Astrocyte of the spinal cord (primary cell): ENCODE data around the gene ATP2A1.

Experiments
- DNase-seq: peaks from one replicate; pipeline ENCODE4 v3.0.0; 2011; ENCODE audit warnings: low read depth, low spot score
- H3K4me3 ChIP-seq: 2 replicates; pipeline ENCODE4 v1.5.1; 2011; ENCODE audit warnings: low read depth, mild to moderate bottlenecking, low read length, moderate library complexity
- in situ Hi-C: cut with HindIII; loops from 2 replicates; pipeline ENCODE4 v1.10.0; 2017; ENCODE audit warnings: low sequenced_read_pairs
- TF ChIP-seq, protein P1 (sequence below): IDR thresholded peaks from 2 replicates; pipeline ENCODE4 v1.5.1; 2012; ENCODE audit warnings: low read depth, mild to moderate bottlenecking, low read length, inconsistent platforms

Gene ATP2A1

DNA sequence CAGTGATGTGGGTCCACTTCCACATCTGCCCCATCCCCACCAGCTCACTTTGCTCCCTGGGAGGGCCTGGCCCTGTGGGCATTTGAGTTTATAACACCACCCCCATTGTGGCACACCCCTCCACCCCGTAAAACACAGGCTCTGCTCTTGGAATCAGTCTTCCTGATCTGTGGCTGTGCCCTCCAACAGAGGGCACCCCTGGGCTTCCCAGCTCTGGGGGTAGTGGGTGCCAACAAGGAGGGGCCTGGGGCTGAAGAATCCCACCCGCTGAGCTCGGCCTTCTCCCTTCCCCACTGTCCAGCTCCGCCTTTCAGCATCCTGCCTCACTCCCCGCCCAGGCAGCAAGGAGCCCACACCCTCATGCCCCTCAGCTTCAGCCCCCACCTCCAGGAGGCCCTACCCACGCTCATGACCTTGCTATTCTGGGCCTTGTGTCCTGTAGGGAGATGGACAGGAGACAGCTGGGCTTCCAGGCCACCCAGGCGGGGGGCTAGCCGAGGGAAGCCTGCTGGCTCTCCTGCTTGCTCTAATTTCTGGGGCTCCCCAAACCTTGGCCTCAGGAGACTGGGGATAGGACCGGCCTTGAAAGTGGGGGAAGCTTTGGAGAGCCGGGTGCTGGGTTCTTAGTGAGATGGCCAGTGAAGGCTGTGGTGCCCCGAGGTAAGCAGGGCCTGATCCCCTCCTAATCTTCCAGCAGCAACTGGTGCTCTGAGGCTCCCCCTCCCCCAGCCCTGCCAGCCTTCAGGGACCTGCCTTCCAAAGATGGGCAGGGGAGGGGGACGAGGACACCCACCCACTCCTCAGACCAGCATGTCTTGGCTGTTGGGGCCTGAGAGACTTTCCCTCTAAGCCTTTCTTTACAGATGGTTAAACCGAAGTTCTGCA lies 2.9 kb upstream of the ATP2A1 start:
- DNase-seq, result no peak
- TF ChIP-seq, protein P1, sequence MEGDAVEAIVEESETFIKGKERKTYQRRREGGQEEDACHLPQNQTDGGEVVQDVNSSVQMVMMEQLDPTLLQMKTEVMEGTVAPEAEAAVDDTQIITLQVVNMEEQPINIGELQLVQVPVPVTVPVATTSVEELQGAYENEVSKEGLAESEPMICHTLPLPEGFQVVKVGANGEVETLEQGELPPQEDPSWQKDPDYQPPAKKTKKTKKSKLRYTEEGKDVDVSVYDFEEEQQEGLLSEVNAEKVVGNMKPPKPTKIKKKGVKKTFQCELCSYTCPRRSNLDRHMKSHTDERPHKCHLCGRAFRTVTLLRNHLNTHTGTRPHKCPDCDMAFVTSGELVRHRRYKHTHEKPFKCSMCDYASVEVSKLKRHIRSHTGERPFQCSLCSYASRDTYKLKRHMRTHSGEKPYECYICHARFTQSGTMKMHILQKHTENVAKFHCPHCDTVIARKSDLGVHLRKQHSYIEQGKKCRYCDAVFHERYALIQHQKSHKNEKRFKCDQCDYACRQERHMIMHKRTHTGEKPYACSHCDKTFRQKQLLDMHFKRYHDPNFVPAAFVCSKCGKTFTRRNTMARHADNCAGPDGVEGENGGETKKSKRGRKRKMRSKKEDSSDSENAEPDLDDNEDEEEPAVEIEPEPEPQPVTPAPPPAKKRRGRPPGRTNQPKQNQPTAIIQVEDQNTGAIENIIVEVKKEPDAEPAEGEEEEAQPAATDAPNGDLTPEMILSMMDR, result no peak
- in situ Hi-C loops, result no loop called here
- H3K4me3 ChIP-seq, result no peak overlapping the region

DNA sequence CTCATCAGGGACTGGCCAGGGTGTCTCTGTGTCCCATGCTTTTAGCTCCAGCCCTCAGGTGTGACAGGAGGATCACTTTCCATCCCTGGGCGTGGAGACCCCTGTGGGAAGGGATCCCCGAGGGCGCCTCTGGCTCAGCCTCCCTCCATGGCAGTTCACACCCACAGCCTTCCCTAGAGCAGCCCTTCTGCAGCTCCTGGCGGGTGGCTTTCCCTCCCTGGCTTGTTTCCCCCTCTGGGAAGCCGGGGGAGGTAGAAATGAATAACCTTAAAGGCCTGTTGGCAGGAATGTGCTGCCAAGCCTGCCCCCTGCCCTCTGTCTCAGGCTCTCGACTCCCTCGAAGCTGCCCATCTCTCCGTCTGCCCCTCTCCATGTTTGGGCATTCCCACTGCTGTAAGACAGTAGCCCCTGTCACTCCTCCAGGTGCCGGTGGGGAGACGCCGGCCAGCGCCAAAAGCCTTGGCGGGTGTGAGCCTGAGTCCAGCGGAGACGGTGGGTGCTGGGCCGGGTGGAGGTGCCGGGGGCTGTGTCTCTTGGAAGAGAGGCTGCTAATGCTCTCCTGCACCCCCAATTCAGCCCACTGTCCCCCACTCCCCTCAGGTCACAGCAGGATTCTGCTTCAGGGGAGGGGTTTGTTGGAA lies 2.1 kb upstream of the ATP2A1 start:
- no peak for DNase-seq
- H3K4me3 ChIP-seq, result no peak overlapping the region
- TF ChIP-seq, protein P1, result no peak
- in situ Hi-C loops, result no loop called here

DNA sequence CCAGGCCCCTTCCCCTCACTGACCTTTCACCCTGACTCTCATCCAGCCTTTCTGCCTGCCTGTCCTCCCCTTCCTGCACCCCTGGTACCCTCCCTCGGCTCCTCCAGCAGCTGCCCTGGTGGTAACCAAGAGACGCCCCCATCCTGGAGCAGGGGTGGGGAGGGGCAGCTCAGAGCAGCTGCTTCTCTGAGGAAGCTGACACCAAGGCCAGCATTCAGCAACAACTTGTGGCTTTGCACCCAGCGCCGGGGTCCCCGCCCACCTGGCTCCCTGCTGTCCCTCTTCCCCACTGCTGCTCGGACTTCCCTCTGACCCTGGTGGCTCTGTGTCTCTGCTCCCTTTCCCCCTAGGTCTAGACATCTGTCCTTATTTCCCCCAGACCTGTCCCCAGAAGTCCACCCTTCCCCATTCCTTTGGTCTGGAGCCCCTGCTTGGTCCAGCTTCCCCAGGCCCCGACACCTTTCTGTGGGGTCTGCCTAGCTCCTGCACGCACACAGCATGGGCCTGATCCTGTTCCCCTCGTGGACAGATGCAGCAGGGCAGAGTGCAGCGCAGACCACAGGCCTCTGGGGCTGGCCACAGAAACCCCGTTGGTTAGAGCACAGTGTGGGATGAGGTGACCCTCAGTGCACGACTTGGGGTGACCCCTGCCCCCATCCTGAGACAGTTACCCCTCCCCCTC lies 1.2 kb upstream of the ATP2A1 start:
- TF ChIP-seq, protein P1, result no peak
- in situ Hi-C loops, result no loop called here
- no peak overlapping the region for H3K4me3 ChIP-seq
- no peak for DNase-seq

DNA sequence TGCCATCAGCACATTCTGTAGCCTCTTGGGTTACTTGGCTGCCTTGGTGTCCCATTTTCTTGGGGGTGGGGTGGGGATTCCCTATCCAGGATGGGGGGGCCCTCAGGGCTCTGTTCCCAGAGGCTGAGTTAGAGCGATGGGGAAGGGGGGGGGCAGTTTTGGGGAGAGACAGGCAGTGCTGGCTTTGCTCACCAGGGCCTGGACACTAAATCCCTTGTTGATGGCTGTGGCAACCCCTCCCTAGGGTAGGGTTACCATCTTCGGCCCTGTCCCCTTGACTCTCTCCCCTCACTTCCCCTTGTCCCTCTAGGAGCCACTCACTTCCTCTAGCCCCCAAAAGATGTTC lies 660 bp upstream of the ATP2A1 start:
- TF ChIP-seq, protein P1, result no peak
- in situ Hi-C loops, result no loop called here
- no peak for DNase-seq
- no peak overlapping the region for H3K4me3 ChIP-seq

DNA sequence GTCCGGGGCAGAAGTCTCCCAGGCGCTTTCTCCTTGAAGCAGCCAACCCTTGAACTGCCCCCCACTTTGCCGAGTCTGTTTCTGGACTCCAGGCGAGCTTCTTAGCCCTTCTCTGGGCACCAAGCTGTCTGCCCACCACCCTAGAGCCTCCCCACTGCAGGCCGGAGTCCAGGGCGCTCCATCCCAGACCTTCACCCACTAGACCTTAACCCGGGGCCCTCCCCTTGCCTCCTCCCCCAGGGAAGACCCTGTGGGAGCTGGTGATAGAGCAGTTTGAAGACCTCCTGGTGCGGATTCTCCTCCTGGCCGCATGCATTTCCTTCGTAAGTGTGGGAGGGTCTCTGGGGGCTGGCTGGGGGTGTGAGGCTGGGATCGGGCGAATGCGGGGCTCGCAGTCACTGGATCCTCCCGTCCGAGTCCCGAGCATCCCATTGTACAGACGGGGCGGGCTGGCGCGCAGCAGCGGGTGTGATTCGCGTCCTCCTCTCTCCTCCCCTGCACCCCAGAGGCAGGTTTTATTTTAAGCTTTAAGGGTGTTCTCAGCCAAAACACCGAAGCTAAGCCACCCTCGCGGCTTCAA lies 1.1 kb downstream of the ATP2A1 start:
- peak overlapping the region; percentile 70 for H3K4me3 ChIP-seq
- in situ Hi-C loops, result no loop called here
- no peak for DNase-seq
- TF ChIP-seq, protein P1, result no peak

DNA sequence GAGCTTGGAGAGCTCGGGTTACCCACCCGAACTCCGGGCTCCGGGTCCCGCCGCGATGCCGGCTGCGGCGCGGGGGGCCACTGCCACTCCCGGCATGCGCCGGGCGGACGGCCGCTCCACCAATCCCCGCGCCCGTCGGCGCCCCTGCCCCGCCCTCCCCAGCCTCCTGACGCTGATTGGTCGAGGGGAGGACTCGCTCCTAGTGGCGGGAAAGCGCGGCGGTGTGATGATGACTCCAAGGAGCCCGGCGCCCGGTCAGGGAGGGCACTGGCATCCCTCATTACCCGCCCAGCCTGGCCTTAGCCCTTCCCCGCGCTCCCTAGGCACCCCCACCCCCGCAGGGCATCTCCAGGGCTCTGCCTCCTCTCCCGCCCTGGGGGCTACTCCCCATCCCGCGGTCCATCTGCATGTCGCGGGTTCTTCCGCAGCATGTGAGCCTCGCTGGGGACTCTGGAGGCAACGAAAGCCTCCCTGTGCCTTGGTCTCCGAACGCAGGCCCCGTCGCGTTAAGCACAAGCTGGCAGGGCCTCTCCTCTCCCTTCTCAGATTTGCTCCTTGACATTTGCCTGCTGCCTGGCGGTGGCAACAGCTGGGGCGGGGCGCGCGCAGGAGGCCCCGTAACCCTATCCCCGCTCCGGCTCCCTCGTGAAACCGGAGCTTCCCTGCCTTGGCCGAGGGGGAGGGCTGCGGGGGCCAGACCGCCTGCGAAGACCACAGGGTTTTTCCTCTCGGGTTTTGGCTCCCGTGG lies 1.7 kb downstream of the ATP2A1 start:
- H3K4me3 ChIP-seq, result peak overlapping the region; percentile 70
- TF ChIP-seq, protein P1, result no peak
- DNase-seq, result peak; percentile 88
- in situ Hi-C loops, result no loop called here
